K562 (cell line): Measurements from ENCODE around the gene DNASE2. TPM values are rescaled to one million over a fixed set of nuclear protein-coding genes. Genes with fewer than 3 reads are reported as not detected.
A peak's percentile ranks its signal among the peaks of the same experiment; 100 is the strongest.

Experiments
- CBFB ChIP-seq: sonication (generic); formaldehyde crosslinking; IDR thresholded peaks from 2 replicates; pipeline ENCODE4 v1.4.0; 2020; ENCODE audit warnings: mild to moderate bottlenecking, missing genetic modification reagents
- CBX3 ChIP-seq, 2 experiments: IDR thresholded peaks; 1 replicate in 1 of 2; 2 replicates in 1 of 2; pipeline ENCODE4 v1.6.1; 2012; ENCODE audit warnings: inconsistent platforms in 2 of 2, low read length in 2 of 2, borderline replicate concordance in 1 of 2, control low read depth in 1 of 2
- E2F4 ChIP-seq: sonication (generic); formaldehyde crosslinking; IDR thresholded peaks from 2 replicates; pipeline ENCODE4 v1.8.0; 2022; ENCODE audit warnings: mild to moderate bottlenecking, low read depth, missing genetic modification reagents
- FOXA3 ChIP-seq, 2 experiments: fragments of 450-650 bp in 1 of 2; sonication (generic) in 1 of 2; formaldehyde crosslinking; IDR thresholded peaks in 1 of 2; conservative IDR thresholded peaks in 1 of 2; 2 replicates each; pipeline versions ENCODE4 v1.4.0 to v1.8.0; 2020 to 2022; ENCODE audit warnings: mild to moderate bottlenecking in 2 of 2, missing genetic modification reagents in 1 of 2
- HLTF ChIP-seq: fragments of 450-650 bp; IDR thresholded peaks from 2 replicates; pipeline ENCODE4 v1.6.1; 2016
- KLF1 ChIP-seq: fragments of 450-650 bp; IDR thresholded peaks from 2 replicates; pipeline ENCODE4 v1.6.1; 2016; ENCODE audit warnings: missing genetic modification characterization, missing compliant biosample characterization
- MTA1 ChIP-seq: fragments of 450-650 bp; IDR thresholded peaks from 2 replicates; pipeline ENCODE4 v1.6.1; 2017; ENCODE audit warnings: borderline replicate concordance
- NR3C1 ChIP-seq: sonication (generic); formaldehyde crosslinking; IDR thresholded peaks from 2 replicates; pipeline ENCODE4 v1.8.1; 2022; ENCODE audit warnings: missing genetic modification reagents
- NRF1 ChIP-seq, 2 experiments: fragments of 450-650 bp; IDR thresholded peaks in 1 of 2; conservative IDR thresholded peaks in 1 of 2; 2 replicates each; pipeline ENCODE4 v1.6.1; 2014; ENCODE audit warnings: mild to moderate bottlenecking in 2 of 2
- PHF20 ChIP-seq: fragments of 450-650 bp; IDR thresholded peaks from 2 replicates; pipeline ENCODE4 v1.6.1; 2018; ENCODE audit not compliant: partially characterized antibody
- PPARD ChIP-seq: fragments of 250-450 bp; sonication (Bioruptor Pico); IDR thresholded peaks from 2 replicates; pipeline ENCODE4 v1.8.0; 2022; ENCODE audit warnings: inconsistent platforms, mild to moderate bottlenecking, moderate library complexity
- PTBP1 ChIP-seq: fragments of 200-400 bp; formaldehyde crosslinking; IDR thresholded peaks from 2 replicates; pipeline ENCODE4 v1.6.1; 2017; ENCODE audit warnings: low read depth, low read length
- SMAD4 ChIP-seq: fragments of 250-450 bp; sonication (Bioruptor Pico); conservative IDR thresholded peaks from 2 replicates; pipeline ENCODE4 v1.8.0; 2021; ENCODE audit warnings: inconsistent platforms, mild to moderate bottlenecking, moderate library complexity
- SOX6 ChIP-seq: fragments of 450-650 bp; IDR thresholded peaks from 2 replicates; pipeline ENCODE4 v1.6.1; 2014; ENCODE audit warnings: mild to moderate bottlenecking
- TFAM ChIP-seq: fragments of 250-450 bp; sonication (Bioruptor Pico); conservative IDR thresholded peaks from 2 replicates; pipeline ENCODE4 v1.5.0; 2021; ENCODE audit warnings: mild to moderate bottlenecking, moderate library complexity
- ZFP30 ChIP-seq: fragments of 250-450 bp; sonication (Bioruptor Pico); IDR thresholded peaks from 2 replicates; pipeline ENCODE4 v1.8.0; 2022; ENCODE audit warnings: moderate library complexity, mild to moderate bottlenecking, inconsistent platforms, borderline replicate concordance
- ZNF175 ChIP-seq: fragments of 200-800 bp; sonication (Bioruptor generic); IDR thresholded peaks from 2 replicates; pipeline ENCODE4 v1.6.1; 2016; ENCODE audit warnings: low read depth, mild to moderate bottlenecking, missing genetic modification characterization, missing compliant biosample characterization
- ZNF551 ChIP-seq: fragments of 250-450 bp; sonication (Bioruptor Pico); IDR thresholded peaks from 2 replicates; pipeline ENCODE4 v1.5.0; 2021; ENCODE audit warnings: mild to moderate bottlenecking, moderate library complexity
- polyA plus RNA-seq, 8 experiments: library from polyadenylated mRNA; depleted of rRNA in 4 of 8; stranded (reverse) in 5 of 8; unstranded in 3 of 8; fragments of >200 nt; fragmentation: Nextera tagmentation in 2 of 8; fragmentation: Illumina TruSeq in 1 of 8; extraction: Ambion mirVana in 2 of 8; extraction: Trizol in 1 of 8; gene quantifications; 2 replicates each; pipeline versions ENCODE4 v1.2.1 to v1.2.3, GENCODE V29; 2011 to 2014; ENCODE audit warnings: inconsistent platforms in 1 of 8, missing spikeins in 1 of 8
- total RNA-seq, 7 experiments: library from RNA; depleted of rRNA in 6 of 7; stranded (reverse); fragments of >200 nt in 6 of 7; fragmentation: Illumina TruSeq in 2 of 7; extraction: Trizol in 2 of 7; gene quantifications; 2 replicates each; pipeline versions ENCODE4 v1.2.1 to v1.2.3, GENCODE V29; 2011 to 2021; ENCODE audit warnings: low replicate concordance in 1 of 7
- TF ChIP-seq, protein P1 (sequence below): fragments of 450-650 bp; IDR thresholded peaks from 2 replicates; pipeline ENCODE4 v1.6.1; 2016; ENCODE audit warnings: antibody characterized with exemption
- TF ChIP-seq, protein P2 (sequence below), 2 experiments: IDR thresholded peaks; 2 replicates each; pipeline ENCODE4 v1.6.1; 2011; ENCODE audit warnings: borderline replicate concordance in 1 of 2, control low read depth in 1 of 2, low read depth in 1 of 2, low read length in 1 of 2, mild to moderate bottlenecking in 1 of 2, mixed read lengths in 1 of 2, moderate library complexity in 1 of 2; ENCODE audit not compliant: insufficient read depth in 1 of 2, insufficient read length in 1 of 2, poor library complexity in 1 of 2, severe bottlenecking in 1 of 2; ENCODE audit errors: extremely low read depth in 1 of 2
- TF ChIP-seq, protein P3 (sequence below): sonication (generic); formaldehyde crosslinking; IDR thresholded peaks from 2 replicates; pipeline ENCODE4 v1.8.0; 2022; ENCODE audit warnings: mild to moderate bottlenecking, missing genetic modification reagents
- TF ChIP-seq, protein P4 (sequence below): fragments of 450-650 bp; conservative IDR thresholded peaks from 2 replicates; pipeline ENCODE4 v1.6.1; 2016; ENCODE audit warnings: missing genetic modification characterization, low read depth, mild to moderate bottlenecking, control low read depth, missing compliant biosample characterization

DNASE2 gene
- total and polyA plus RNA-seq, 9 of the 15 experiments (the other 6 are each of a cell fraction or from before 2014, with no cell fraction given) = 4.4 to 27.0 (median 20.2) TPM

- peak; percentile 69 to 70 for TF ChIP-seq NRF1 (conservative IDR thresholded peaks at IDR 0.05 in 1 of 2, IDR thresholded peaks at IDR 0.05 in 1 of 2)
- TF ChIP-seq ZNF175 (CRISPR knock-in tag) = no peak
- no peak for TF ChIP-seq PTBP1
- peak in 1 of 2 experiments; percentile 72; a peak in 1 of 4 replicates for TF ChIP-seq FOXA3 (CRISPR knock-in tag; conservative IDR thresholded peaks at IDR 0.05 in 1 of 2, IDR thresholded peaks at IDR 0.05 in 1 of 2)
- TF ChIP-seq, protein P1, sequence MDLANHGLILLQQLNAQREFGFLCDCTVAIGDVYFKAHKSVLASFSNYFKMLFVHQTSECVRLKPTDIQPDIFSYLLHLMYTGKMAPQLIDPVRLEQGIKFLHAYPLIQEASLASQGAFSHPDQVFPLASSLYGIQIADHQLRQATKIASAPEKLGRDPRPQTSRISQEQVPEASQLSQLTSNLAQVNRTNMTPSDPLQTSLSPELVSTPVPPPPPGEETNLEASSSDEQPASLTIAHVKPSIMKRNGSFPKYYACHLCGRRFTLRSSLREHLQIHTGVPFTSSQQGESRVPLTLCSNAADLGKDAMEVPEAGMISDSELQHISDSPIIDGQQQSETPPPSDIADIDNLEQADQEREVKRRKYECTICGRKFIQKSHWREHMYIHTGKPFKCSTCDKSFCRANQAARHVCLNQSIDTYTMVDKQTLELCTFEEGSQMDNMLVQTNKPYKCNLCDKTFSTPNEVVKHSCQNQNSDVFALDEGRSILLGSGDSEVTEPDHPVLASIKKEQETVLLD = 0 out of 2 replicates have a peak, but pooled peaks have one; percentile 21
- no peak for TF ChIP-seq TFAM (CRISPR knock-in tag)
- TF ChIP-seq, protein P2, sequence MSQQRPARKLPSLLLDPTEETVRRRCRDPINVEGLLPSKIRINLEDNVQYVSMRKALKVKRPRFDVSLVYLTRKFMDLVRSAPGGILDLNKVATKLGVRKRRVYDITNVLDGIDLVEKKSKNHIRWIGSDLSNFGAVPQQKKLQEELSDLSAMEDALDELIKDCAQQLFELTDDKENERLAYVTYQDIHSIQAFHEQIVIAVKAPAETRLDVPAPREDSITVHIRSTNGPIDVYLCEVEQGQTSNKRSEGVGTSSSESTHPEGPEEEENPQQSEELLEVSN (IDR thresholded peaks at IDR 0.05; ENCODE audit: borderline replicate concordance in 1 of 2, extremely low read depth in 1 of 2, insufficient read depth in 1 of 2, insufficient read length in 1 of 2, low read depth in 1 of 2, low read length in 1 of 2, poor library complexity in 1 of 2, severe bottlenecking in 1 of 2) = peak; percentile 54 to 62
- TF ChIP-seq CBX3 (IDR thresholded peaks at IDR 0.05; ENCODE audit: borderline replicate concordance in 1 of 2, low read length in 2 of 2) = no peak
- no peak for TF ChIP-seq ZFP30
- TF ChIP-seq PPARD = no peak
- TF ChIP-seq E2F4 (CRISPR knock-in tag) = no peak
- TF ChIP-seq NR3C1 (CRISPR knock-in tag) = peak; percentile 55
- 0 out of 2 replicates have a peak, but pooled peaks have one; percentile 24 for TF ChIP-seq SOX6
- no peak for TF ChIP-seq ZNF551
- TF ChIP-seq CBFB (CRISPR knock-in tag) = no peak
- TF ChIP-seq HLTF = no peak
- no peak for TF ChIP-seq KLF1
- peak; percentile 96 for TF ChIP-seq MTA1
- TF ChIP-seq, protein P3, sequence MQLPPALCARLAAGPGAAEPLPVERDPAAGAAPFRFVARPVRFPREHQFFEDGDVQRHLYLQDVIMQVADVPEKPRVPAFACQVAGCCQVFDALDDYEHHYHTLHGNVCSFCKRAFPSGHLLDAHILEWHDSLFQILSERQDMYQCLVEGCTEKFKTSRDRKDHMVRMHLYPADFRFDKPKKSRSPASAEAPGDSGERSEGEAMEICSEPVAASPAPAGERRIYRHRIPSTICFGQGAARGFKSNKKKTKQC (CRISPR knock-in tag) = peak; percentile 93
- TF ChIP-seq, protein P4, sequence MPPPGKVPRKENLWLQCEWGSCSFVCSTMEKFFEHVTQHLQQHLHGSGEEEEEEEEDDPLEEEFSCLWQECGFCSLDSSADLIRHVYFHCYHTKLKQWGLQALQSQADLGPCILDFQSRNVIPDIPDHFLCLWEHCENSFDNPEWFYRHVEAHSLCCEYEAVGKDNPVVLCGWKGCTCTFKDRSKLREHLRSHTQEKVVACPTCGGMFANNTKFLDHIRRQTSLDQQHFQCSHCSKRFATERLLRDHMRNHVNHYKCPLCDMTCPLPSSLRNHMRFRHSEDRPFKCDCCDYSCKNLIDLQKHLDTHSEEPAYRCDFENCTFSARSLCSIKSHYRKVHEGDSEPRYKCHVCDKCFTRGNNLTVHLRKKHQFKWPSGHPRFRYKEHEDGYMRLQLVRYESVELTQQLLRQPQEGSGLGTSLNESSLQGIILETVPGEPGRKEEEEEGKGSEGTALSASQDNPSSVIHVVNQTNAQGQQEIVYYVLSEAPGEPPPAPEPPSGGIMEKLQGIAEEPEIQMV (tag) = peak; percentile 84
- no peak for TF ChIP-seq SMAD4
- TF ChIP-seq PHF20 = peak; percentile 90
These were observed 9.7 kb upstream of the DNASE2 start, which contains the start of gene GCDH (continued) for GRCh38 chr19:12890787-12891552.
